ENCODE data around the gene GAB4.

GAB4 gene

DNA sequence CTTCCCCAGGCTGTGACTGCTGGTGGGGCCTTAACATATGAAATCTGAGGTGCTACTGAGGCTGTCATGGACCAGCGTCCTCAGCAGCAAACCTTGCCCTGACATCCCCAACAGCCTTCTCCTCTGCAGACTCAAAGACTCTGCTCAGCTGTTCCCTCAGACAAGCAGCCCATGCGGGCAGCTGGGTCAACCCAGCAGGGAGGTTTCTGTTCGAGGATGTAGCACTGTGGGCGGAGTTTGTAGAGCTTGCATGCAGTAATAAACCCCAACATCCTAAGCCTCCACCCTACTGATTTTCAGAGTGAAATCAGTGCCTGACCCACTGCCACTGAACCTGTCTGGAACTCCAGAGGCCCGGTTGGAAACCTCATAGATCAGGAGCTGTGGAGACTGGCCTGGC lies 94.0 kb downstream of the GAB4 start:
- DNase-seq (ENCODE audit: low read depth in 2 of 2) = no peak

- DNase-seq (ENCODE audit: low read depth in 2 of 2) = no peak
These were observed 95.7 kb downstream of the GAB4 start for GRCh38 chr22:16912281-16912680.
